CD4-positive, alpha-beta T cell treated with Interleukin-10 for 1 hour (primary cell): Measurements from ENCODE around the gene ZNF423.

Experiments
- DNase-seq: peaks from one replicate; pipeline ENCODE4 v3.0.0-alpha.2; 2020

ZNF423 gene

GRCh38 chr16:49618955-49619354 is 237.0 kb downstream of the ZNF423 start:
- DNase-seq: no peak

- DNase-seq: no peak
These were observed 238.1 kb downstream of the ZNF423 start for GRCh38 chr16:49617710-49618330.

- no peak for DNase-seq
These were observed 238.8 kb downstream of the ZNF423 start for GRCh38 chr16:49617016-49617629.

GRCh38 chr16:49615576-49615975 is 240.3 kb downstream of the ZNF423 start:
- no peak for DNase-seq

GRCh38 chr16:49610983-49611382 is 244.9 kb downstream of the ZNF423 start:
- no peak for DNase-seq

- DNase-seq: no peak
These were observed 247.1 kb downstream of the ZNF423 start for GRCh38 chr16:49608779-49609178.

GRCh38 chr16:49608098-49608497 is 247.8 kb downstream of the ZNF423 start:
- no peak for DNase-seq

- DNase-seq: no peak
These were observed 250.2 kb downstream of the ZNF423 start for GRCh38 chr16:49605536-49606254.

- DNase-seq: no peak
These were observed 251.3 kb downstream of the ZNF423 start for GRCh38 chr16:49604602-49605001.

- DNase-seq: no peak
These were observed 252.0 kb downstream of the ZNF423 start for GRCh38 chr16:49603956-49604355.

GRCh38 chr16:49602976-49603310 is 253.0 kb downstream of the ZNF423 start:
- no peak for DNase-seq

GRCh38 chr16:49602201-49602975 is 253.5 kb downstream of the ZNF423 start:
- no peak for DNase-seq

GRCh38 chr16:49601576-49601975 is 254.3 kb downstream of the ZNF423 start:
- DNase-seq: no peak

- no peak for DNase-seq
These were observed 254.9 kb downstream of the ZNF423 start for GRCh38 chr16:49600976-49601375.

GRCh38 chr16:49600536-49600935 is 255.4 kb downstream of the ZNF423 start:
- no peak for DNase-seq

- DNase-seq: no peak
These were observed 256.2 kb downstream of the ZNF423 start for GRCh38 chr16:49599704-49600103.

GRCh38 chr16:49599281-49599680 is 256.6 kb downstream of the ZNF423 start:
- no peak for DNase-seq

GRCh38 chr16:49598383-49599170 is 257.3 kb downstream of the ZNF423 start:
- no peak for DNase-seq

GRCh38 chr16:49597796-49598195 is 258.1 kb downstream of the ZNF423 start:
- DNase-seq: no peak

- DNase-seq: no peak
These were observed 259.1 kb downstream of the ZNF423 start for GRCh38 chr16:49596648-49597291.

GRCh38 chr16:49596068-49596467 is 259.8 kb downstream of the ZNF423 start:
- no peak for DNase-seq
